GM10248 (cell line): Measurements from ENCODE around the gene GABPB1.

Experiments used
- CTCF ChIA-PET: fragments of 300-600 bp; sonication (Branson Sonifier 250); formaldehyde crosslinking; extraction: SDS; loops from one replicate; lab custom pipeline; 2021; ENCODE audit warnings: antibody characterized with exemption; lab: Yijun Ruan, JAX
- POLR2A ChIA-PET: fragments of 350-650 bp; sonication (Branson Sonifier 250); formaldehyde crosslinking; extraction: SDS; loops from one replicate; lab custom pipeline; 2020; ENCODE audit warnings: antibody characterized with exemption; lab: Yijun Ruan, JAX
- DNase-seq: peaks from one replicate; pipeline ENCODE4 v3.0.0; 2012; ENCODE audit errors: extremely low spot score
- TF ChIP-seq, protein P1 (sequence below): IDR thresholded peaks from 2 replicates; pipeline ENCODE4 v1.5.1; 2012; ENCODE audit warnings: mild to moderate bottlenecking, low read depth; ENCODE audit errors: extremely low read depth, missing control alignments, control extremely low read depth

The GABPB1 gene

DNA sequence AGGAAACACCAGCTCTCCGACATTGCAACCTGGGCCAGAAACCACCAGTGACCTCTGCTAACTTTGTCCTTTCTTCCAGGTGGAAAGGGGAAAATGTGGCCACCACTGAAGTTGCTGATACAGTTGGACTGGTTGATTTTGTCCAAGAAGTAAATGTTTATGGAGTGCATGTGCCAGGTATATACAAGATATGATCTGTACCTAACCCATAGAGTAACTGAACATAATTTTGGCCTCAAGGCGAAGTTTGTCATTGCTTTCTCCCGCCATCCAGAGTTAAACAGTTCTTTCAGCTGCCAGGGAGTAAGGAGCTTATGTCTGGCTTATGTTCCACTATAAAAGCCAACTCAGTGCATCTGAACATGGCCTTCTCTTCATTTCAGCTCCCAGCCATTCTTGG lies 126.1 kb downstream of the GABPB1 start:
- TF ChIP-seq, protein P1, sequence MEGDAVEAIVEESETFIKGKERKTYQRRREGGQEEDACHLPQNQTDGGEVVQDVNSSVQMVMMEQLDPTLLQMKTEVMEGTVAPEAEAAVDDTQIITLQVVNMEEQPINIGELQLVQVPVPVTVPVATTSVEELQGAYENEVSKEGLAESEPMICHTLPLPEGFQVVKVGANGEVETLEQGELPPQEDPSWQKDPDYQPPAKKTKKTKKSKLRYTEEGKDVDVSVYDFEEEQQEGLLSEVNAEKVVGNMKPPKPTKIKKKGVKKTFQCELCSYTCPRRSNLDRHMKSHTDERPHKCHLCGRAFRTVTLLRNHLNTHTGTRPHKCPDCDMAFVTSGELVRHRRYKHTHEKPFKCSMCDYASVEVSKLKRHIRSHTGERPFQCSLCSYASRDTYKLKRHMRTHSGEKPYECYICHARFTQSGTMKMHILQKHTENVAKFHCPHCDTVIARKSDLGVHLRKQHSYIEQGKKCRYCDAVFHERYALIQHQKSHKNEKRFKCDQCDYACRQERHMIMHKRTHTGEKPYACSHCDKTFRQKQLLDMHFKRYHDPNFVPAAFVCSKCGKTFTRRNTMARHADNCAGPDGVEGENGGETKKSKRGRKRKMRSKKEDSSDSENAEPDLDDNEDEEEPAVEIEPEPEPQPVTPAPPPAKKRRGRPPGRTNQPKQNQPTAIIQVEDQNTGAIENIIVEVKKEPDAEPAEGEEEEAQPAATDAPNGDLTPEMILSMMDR, result no peak
- ChIA-PET CTCF (interaction anchor here (1.0 kb wide), 1 partner anchor 46 kb away, joined by 3 read pairs; no protein-coding TSS in a partner anchor), POLR2A (no interaction called here)
- DNase-seq, result no peak

DNA sequence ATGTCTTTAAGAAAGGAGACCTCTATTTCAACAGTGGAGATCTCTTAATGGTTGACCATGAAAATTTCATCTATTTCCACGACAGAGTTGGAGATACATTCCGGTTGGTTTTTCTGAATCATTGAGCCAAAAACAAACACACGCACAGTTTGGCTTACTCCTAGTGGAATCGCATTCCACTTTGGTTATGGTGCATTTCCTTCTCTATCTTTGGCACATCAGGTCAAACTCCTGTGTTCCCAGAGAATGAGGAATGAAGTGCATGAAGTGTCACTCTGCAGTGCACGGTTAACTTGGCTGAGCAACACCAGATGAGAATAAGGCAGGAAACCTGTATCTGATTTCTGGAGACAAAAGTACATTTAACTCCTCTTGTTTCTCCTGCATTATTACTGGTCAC lies 127.9 kb downstream of the GABPB1 start:
- ChIA-PET CTCF (no interaction called here), POLR2A (no interaction called here)
- TF ChIP-seq, protein P1, result no peak
- no peak for DNase-seq

DNA sequence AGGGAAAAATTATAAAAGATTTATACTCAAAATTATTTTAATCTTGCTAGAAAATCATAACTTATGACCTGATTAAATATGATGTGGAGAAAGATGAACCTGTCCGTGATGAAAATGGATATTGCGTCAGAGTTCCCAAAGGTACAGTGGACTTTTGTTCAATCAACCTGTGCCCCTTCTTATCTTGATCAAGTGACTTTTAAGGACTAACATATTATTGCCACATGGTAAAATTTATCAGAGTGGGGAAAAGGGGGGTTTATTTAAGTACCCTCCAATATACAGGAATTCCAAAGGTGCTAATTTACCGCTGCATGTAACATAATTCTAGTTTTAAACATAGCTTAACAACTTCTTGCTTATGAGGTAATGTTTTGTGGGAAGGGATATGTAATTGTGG lies 129.1 kb downstream of the GABPB1 start:
- ChIA-PET CTCF (interaction anchor here (0.9 kb wide), 1 partner anchor 18 kb away, joined by 4 read pairs; no protein-coding TSS in a partner anchor), POLR2A (no interaction called here)
- DNase-seq, result no peak
- TF ChIP-seq, protein P1, result no peak
